Heart left ventricle (tissue), 13 donors: ENCODE results near the gene LILRA1.
"Not testable (repeated sequence)": the region's sequence is repeated elsewhere in the genome, so short reads cannot be mapped to it uniquely, and the experiment has no call there.

Source experiments
- POLR2A ChIP-seq, 2 donors: fragments of 450-650 bp; IDR thresholded peaks; one replicate each; pipeline ENCODE4 v1.6.1; 2017; ENCODE audit warnings: antibody characterized with exemption in 2 of 2, mild to moderate bottlenecking in 2 of 2, moderate library complexity in 2 of 2
- TF ChIP-seq, protein P1 (sequence below), 12 donors: fragments of 200-600 bp; sonication (generic) in 4 of 12; IDR thresholded peaks; one replicate each; pipeline versions ENCODE4 v1.5.0 to v1.8.0; 2018 to 2022; ENCODE audit warnings: antibody characterized with exemption in 12 of 12, mild to moderate bottlenecking in 5 of 12
- donor health status: ischemic (EF 13 %, LVEDD 7.1; RV severe dilation, severe dysfunction).
- donor health status: DM: no; HTN: yes; CAD: no.
- donor health status: DM: no; HTN: no; CAD: no.
- donor health status: ischemic (EF 25% LVEDD 6.9; RV normal size, moderate dysfunction).
- donor health status: ischemic (EF 25% LVEDD 5.7; RV mildly dilated, moderate dysfunction).
- donor health status: ischemic (EF 35%, LVEDD 5.7; RV mildly dilated, moderate dysfunction).
- donor health status: nonischemic (EF 11% LVEDD 7.7; RV severe dilation, severe dysfunction).
- donor health status: DM: yes; HTN: yes; CAD: no.
- donor health status: PGD.
- donor health status: ischemic (EF 29% LVEDD 5.4; RV normal size, mild dysfunction).
- donor health status: nonischemic (EF 23%, LVEDD 6.1; RV moderate dilation, normal function).

- TF ChIP-seq, protein P1, sequence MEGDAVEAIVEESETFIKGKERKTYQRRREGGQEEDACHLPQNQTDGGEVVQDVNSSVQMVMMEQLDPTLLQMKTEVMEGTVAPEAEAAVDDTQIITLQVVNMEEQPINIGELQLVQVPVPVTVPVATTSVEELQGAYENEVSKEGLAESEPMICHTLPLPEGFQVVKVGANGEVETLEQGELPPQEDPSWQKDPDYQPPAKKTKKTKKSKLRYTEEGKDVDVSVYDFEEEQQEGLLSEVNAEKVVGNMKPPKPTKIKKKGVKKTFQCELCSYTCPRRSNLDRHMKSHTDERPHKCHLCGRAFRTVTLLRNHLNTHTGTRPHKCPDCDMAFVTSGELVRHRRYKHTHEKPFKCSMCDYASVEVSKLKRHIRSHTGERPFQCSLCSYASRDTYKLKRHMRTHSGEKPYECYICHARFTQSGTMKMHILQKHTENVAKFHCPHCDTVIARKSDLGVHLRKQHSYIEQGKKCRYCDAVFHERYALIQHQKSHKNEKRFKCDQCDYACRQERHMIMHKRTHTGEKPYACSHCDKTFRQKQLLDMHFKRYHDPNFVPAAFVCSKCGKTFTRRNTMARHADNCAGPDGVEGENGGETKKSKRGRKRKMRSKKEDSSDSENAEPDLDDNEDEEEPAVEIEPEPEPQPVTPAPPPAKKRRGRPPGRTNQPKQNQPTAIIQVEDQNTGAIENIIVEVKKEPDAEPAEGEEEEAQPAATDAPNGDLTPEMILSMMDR (IDR thresholded peaks at IDR 0.05) = not testable (repeated sequence)
- TF ChIP-seq POLR2A (IDR thresholded peaks at IDR 0.05) = not testable (repeated sequence)
These were observed 34.5 kb downstream of the LILRA1 start for GRCh38 chr19:54627912-54628311.
